ENCODE data around the gene SGCD.

SGCD gene

DNA sequence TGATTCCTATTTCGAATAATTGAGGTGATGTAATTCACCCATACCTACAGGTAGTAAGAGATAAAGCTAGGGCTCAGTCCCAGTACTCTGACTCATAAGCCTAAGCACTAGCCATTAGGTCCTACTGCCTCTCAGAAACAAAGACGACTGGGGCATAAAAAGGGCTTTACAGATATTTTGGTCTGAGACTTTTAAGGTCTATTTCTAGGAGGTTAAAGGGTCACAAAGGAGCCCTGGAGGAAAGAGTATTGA, 69.8 kb downstream of the SGCD start:
- Histone ChIP-seq H3K9me3 (ENCODE audit: control insufficient read depth, insufficient read depth, low read depth, low read length) (no peaks in the 10 kb centered on the region), H3K27ac (ENCODE audit: extremely low read depth, low read depth, low read length) (no peak overlapping the region), H3K4me3 (ENCODE audit: low read depth, low read length) (no peak overlapping the region), H3K36me3 (ENCODE audit: control insufficient read depth in 2 of 2, insufficient read depth in 1 of 2, low read length in 2 of 2) (no peaks in the 10 kb centered on the region), H3K4me1 (ENCODE audit: control insufficient read depth, insufficient read depth, low read length) (no peaks in the 10 kb centered on the region)
- POLR2A ChIA-PET = no interaction called here
- TF ChIP-seq, protein P1, sequence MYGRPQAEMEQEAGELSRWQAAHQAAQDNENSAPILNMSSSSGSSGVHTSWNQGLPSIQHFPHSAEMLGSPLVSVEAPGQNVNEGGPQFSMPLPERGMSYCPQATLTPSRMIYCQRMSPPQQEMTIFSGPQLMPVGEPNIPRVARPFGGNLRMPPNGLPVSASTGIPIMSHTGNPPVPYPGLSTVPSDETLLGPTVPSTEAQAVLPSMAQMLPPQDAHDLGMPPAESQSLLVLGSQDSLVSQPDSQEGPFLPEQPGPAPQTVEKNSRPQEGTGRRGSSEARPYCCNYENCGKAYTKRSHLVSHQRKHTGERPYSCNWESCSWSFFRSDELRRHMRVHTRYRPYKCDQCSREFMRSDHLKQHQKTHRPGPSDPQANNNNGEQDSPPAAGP (tag by site-specific recombination; IDR thresholded peaks at IDR 0.05) = no peak
- TF ChIP-seq ZBTB20 (tag by site-specific recombination; IDR thresholded peaks at IDR 0.05) (no peak), ZNF24 (tag by site-specific recombination; IDR thresholded peaks at IDR 0.05) (no peak), ZNF114 (tag by site-specific recombination; IDR thresholded peaks at IDR 0.05) (no peak), ZNF777 (tag by site-specific recombination; IDR thresholded peaks at IDR 0.05; ENCODE audit: borderline replicate concordance) (no peak), ZNF654 (tag by site-specific recombination; IDR thresholded peaks at IDR 0.05; ENCODE audit: low read depth) (no peak), ZBTB8A (tag by site-specific recombination; IDR thresholded peaks at IDR 0.05) (no peak), ZNF292 (tag by site-specific recombination; IDR thresholded peaks at IDR 0.05; ENCODE audit: borderline replicate concordance, low read depth) (no peak), ZNF521 (tag by site-specific recombination; IDR thresholded peaks at IDR 0.05) (no peak), WT1 (tag by site-specific recombination; IDR thresholded peaks at IDR 0.05) (no peak)
- TF ChIP-seq, protein P2, sequence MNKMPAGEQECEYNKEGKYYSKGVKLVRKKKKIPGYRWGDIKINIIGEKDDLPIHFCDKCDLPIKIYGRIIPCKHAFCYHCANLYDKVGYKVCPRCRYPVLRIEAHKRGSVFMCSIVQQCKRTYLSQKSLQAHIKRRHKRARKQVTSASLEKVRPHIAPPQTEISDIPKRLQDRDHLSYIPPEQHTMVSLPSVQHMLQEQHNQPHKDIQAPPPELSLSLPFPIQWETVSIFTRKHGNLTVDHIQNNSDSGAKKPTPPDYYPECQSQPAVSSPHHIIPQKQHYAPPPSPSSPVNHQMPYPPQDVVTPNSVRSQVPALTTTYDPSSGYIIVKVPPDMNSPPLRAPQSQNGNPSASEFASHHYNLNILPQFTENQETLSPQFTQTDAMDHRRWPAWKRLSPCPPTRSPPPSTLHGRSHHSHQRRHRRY (tag by site-specific recombination; IDR thresholded peaks at IDR 0.05) = no peak
- CTCF ChIA-PET = no interaction called here

DNA sequence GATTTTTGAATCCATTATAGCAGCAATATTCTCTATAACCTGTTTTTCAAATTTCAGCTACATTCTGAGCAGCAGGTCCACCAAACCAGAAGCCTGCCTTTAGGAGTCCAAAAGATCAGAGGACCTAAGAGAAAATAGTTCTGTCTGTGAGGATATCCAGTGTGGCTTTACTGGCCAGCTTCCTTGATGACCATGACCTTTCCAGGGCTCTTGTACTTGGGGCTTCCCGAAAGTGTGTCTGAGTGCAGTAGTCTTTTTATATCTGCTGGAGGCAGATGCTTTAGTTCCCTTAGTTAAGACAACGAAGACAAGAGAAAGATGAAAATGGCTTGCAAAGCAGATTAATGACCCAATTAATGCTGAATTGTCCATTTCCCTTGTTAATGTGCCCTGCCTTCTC, 72.4 kb downstream of the SGCD start:
- H3K36me3 ChIP-seq (ENCODE audit: control insufficient read depth in 2 of 2, insufficient read depth in 1 of 2, low read length in 2 of 2) = no peaks in the 10 kb centered on the region
- H3K4me1 ChIP-seq (ENCODE audit: control insufficient read depth, insufficient read depth, low read length) = no peaks in the 10 kb centered on the region
- CTCF ChIA-PET = no interaction called here
- H3K9me3 ChIP-seq (ENCODE audit: control insufficient read depth, insufficient read depth, low read depth, low read length) = no peaks in the 10 kb centered on the region
- no peak overlapping the region for H3K4me3 ChIP-seq (ENCODE audit: low read depth, low read length)
- TF ChIP-seq ZNF843 (tag by site-specific recombination; IDR thresholded peaks at IDR 0.05) (no peak), GFI1B (tag by site-specific recombination; IDR thresholded peaks at IDR 0.05) (no peak), GLIS2 (tag by site-specific recombination; IDR thresholded peaks at IDR 0.05) (no peak), REPIN1 (tag by site-specific recombination; IDR thresholded peaks at IDR 0.05; ENCODE audit: low read depth) (no peak), PRDM1 (tag by site-specific recombination; IDR thresholded peaks at IDR 0.05) (no peak), ZNF548 (tag by site-specific recombination; IDR thresholded peaks at IDR 0.05) (no peak), ZNF776 (tag by site-specific recombination; IDR thresholded peaks at IDR 0.05; ENCODE audit: borderline replicate concordance) (no peak)
- TF ChIP-seq, protein P3, sequence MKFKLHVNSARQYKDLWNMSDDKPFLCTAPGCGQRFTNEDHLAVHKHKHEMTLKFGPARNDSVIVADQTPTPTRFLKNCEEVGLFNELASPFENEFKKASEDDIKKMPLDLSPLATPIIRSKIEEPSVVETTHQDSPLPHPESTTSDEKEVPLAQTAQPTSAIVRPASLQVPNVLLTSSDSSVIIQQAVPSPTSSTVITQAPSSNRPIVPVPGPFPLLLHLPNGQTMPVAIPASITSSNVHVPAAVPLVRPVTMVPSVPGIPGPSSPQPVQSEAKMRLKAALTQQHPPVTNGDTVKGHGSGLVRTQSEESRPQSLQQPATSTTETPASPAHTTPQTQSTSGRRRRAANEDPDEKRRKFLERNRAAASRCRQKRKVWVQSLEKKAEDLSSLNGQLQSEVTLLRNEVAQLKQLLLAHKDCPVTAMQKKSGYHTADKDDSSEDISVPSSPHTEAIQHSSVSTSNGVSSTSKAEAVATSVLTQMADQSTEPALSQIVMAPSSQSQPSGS (tag by site-specific recombination; IDR thresholded peaks at IDR 0.05; ENCODE audit: low read depth) = no peak
- TF ChIP-seq, protein P4, sequence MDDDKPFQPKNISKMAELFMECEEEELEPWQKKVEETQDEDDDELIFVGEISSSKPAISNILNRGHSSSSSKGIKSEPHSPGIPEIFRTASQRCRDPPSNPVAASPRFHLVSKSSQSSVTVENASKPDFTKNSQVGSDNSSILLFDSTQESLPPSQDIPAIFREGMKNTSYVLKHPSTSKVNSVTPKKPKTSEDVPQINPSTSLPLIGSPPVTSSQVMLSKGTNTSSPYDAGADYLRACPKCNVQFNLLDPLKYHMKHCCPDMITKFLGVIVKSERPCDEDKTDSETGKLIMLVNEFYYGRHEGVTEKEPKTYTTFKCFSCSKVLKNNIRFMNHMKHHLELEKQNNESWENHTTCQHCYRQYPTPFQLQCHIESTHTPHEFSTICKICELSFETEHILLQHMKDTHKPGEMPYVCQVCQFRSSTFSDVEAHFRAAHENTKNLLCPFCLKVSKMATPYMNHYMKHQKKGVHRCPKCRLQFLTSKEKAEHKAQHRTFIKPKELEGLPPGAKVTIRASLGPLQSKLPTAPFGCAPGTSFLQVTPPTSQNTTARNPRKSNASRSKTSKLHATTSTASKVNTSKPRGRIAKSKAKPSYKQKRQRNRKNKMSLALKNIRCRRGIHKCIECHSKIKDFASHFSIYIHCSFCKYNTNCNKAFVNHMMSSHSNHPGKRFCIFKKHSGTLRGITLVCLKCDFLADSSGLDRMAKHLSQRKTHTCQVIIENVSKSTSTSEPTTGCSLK (tag by site-specific recombination; IDR thresholded peaks at IDR 0.05) = no peak
- TF ChIP-seq, protein P5, sequence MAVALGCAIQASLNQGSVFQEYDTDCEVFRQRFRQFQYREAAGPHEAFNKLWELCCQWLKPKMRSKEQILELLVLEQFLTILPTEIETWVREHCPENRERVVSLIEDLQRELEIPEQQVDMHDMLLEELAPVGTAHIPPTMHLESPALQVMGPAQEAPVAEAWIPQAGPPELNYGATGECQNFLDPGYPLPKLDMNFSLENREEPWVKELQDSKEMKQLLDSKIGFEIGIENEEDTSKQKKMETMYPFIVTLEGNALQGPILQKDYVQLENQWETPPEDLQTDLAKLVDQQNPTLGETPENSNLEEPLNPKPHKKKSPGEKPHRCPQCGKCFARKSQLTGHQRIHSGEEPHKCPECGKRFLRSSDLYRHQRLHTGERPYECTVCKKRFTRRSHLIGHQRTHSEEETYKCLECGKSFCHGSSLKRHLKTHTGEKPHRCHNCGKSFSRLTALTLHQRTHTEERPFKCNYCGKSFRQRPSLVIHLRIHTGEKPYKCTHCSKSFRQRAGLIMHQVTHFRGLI (tag by site-specific recombination; IDR thresholded peaks at IDR 0.05) = no peak
- POLR2A ChIA-PET = no interaction called here
- H3K27ac ChIP-seq (ENCODE audit: extremely low read depth, low read depth, low read length) = no peak overlapping the region

Data from HEK293 (cell line).